HL-60 (cell line): ENCODE data around the gene ZNF346.

Source experiments
- DNase-seq, 2 experiments: peaks; one replicate each; pipeline ENCODE4 v3.0.0-alpha.2; 2010 to 2020; ENCODE audit warnings: low read depth in 1 of 2, low spot score in 1 of 2
- H3K27ac ChIP-seq: fragments of 250-450 bp; sonication (Bioruptor Pico); replicated peaks from 2 replicates; pipeline ENCODE4 v1.5.1; 2020; ENCODE audit warnings: mild to moderate bottlenecking, moderate library complexity
- H3K27me3 ChIP-seq: fragments of 250-450 bp; sonication (Bioruptor Pico); 2 replicates; pipeline ENCODE4 v1.5.1; 2021; ENCODE audit warnings: mild to moderate bottlenecking, moderate library complexity; ENCODE audit not compliant: insufficient read depth, poor library complexity, severe bottlenecking
- H3K4me3 ChIP-seq: replicated peaks from 2 replicates; pipeline ENCODE4 v1.5.1; 2011; ENCODE audit warnings: mild to moderate bottlenecking, control low read depth, low read length; ENCODE audit not compliant: insufficient read depth
- GABPA ChIP-seq: IDR thresholded peaks from 2 replicates; pipeline ENCODE4 v1.6.1; 2012; ENCODE audit warnings: low read depth
- POLR2AphosphoS5 ChIP-seq: IDR thresholded peaks from 2 replicates; pipeline ENCODE4 v1.6.1; 2012; ENCODE audit warnings: low read depth
- SPI1 ChIP-seq: IDR thresholded peaks from 2 replicates; pipeline ENCODE4 v1.6.1; 2012; ENCODE audit warnings: low read depth, mild to moderate bottlenecking, borderline replicate concordance
- TF ChIP-seq, protein P1 (sequence below): IDR thresholded peaks from one replicate; pipeline ENCODE4 v1.5.1; 2011; ENCODE audit warnings: low read length, control low read depth, inconsistent platforms; ENCODE audit not compliant: insufficient read depth
- TF ChIP-seq, protein P2 (sequence below): IDR thresholded peaks from 2 replicates; pipeline ENCODE4 v1.6.1; 2012; ENCODE audit warnings: low read depth; ENCODE audit not compliant: insufficient replicate concordance

ZNF346 gene

DNA sequence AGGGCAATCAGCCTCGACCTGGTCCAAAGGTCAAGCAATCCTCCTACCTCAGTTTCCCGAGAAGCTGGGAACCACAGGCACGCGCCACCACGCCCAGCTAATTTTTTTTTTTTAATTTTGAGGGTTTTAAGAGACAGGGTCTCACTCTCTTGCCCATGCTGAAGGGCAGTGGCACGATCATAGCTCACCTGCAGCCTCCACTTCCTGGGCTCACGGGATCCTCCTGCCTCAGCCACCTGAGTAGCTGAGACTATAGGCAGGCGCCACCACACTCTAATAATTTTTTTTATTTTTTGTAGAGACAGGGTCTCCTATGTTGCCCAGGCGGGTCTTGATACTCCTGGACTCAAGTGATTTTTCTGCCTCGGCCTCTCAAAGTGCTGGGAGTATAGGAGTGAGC, 17.5 kb upstream of the ZNF346 start:
- Histone ChIP-seq H3K27me3 (no peaks in the 10 kb centered on the region), H3K27ac (peak overlapping the region; percentile 95; the same call in 1 of the 2 replicates), H3K4me3 (peak overlapping the region; percentile 89)
- no peak for DNase-seq
- TF ChIP-seq, protein P1, sequence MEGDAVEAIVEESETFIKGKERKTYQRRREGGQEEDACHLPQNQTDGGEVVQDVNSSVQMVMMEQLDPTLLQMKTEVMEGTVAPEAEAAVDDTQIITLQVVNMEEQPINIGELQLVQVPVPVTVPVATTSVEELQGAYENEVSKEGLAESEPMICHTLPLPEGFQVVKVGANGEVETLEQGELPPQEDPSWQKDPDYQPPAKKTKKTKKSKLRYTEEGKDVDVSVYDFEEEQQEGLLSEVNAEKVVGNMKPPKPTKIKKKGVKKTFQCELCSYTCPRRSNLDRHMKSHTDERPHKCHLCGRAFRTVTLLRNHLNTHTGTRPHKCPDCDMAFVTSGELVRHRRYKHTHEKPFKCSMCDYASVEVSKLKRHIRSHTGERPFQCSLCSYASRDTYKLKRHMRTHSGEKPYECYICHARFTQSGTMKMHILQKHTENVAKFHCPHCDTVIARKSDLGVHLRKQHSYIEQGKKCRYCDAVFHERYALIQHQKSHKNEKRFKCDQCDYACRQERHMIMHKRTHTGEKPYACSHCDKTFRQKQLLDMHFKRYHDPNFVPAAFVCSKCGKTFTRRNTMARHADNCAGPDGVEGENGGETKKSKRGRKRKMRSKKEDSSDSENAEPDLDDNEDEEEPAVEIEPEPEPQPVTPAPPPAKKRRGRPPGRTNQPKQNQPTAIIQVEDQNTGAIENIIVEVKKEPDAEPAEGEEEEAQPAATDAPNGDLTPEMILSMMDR: no peak
- TF ChIP-seq POLR2AphosphoS5 (no peak), SPI1 (no peak), GABPA (no peak)
- TF ChIP-seq, protein P2, sequence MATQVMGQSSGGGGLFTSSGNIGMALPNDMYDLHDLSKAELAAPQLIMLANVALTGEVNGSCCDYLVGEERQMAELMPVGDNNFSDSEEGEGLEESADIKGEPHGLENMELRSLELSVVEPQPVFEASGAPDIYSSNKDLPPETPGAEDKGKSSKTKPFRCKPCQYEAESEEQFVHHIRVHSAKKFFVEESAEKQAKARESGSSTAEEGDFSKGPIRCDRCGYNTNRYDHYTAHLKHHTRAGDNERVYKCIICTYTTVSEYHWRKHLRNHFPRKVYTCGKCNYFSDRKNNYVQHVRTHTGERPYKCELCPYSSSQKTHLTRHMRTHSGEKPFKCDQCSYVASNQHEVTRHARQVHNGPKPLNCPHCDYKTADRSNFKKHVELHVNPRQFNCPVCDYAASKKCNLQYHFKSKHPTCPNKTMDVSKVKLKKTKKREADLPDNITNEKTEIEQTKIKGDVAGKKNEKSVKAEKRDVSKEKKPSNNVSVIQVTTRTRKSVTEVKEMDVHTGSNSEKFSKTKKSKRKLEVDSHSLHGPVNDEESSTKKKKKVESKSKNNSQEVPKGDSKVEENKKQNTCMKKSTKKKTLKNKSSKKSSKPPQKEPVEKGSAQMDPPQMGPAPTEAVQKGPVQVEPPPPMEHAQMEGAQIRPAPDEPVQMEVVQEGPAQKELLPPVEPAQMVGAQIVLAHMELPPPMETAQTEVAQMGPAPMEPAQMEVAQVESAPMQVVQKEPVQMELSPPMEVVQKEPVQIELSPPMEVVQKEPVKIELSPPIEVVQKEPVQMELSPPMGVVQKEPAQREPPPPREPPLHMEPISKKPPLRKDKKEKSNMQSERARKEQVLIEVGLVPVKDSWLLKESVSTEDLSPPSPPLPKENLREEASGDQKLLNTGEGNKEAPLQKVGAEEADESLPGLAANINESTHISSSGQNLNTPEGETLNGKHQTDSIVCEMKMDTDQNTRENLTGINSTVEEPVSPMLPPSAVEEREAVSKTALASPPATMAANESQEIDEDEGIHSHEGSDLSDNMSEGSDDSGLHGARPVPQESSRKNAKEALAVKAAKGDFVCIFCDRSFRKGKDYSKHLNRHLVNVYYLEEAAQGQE: no peak

DNA sequence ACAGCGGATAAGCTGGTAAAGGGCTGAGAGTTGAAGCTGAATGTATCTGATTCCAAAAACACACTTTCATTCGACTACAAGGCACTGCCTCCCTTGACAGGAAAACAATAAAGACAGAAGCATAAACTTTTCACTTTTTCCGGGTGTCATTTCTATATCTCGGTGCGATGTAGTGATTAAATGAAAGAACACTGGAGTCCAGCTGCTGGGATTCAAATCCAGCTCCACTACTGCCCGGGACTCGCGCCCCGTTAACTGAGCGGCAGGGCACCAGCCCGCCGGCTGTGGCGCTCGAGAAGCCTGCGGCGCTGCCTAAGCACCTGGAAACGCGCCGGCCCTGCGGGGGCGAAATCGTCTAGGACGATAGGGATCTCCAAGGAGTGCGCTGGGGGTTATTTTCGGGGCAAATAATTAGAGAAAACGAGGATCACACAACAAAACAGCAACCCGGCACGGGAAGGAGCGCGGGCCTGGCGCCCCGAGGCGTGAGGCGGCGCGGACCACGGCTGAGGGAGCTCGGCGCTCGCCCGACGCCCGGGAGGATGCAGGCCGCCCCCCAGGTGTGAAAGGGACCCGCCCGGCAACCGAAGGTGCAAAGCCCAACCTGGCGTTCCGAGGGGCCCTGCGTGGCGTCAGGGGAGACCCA, 16.8 kb upstream of the ZNF346 start:
- peak overlapping the region; percentile 95 for H3K27ac ChIP-seq
- DNase-seq: peak; percentile 52 to 69
- H3K4me3 ChIP-seq: peak overlapping the region; percentile 89
- TF ChIP-seq, protein P2: no peak
- TF ChIP-seq, protein P1: peak; percentile 37
- TF ChIP-seq GABPA (0 out of 2 replicates have a peak, but pooled peaks have one; percentile 14), POLR2AphosphoS5 (no peak), SPI1 (no peak)
- H3K27me3 ChIP-seq: no peaks in the 10 kb centered on the region

DNA sequence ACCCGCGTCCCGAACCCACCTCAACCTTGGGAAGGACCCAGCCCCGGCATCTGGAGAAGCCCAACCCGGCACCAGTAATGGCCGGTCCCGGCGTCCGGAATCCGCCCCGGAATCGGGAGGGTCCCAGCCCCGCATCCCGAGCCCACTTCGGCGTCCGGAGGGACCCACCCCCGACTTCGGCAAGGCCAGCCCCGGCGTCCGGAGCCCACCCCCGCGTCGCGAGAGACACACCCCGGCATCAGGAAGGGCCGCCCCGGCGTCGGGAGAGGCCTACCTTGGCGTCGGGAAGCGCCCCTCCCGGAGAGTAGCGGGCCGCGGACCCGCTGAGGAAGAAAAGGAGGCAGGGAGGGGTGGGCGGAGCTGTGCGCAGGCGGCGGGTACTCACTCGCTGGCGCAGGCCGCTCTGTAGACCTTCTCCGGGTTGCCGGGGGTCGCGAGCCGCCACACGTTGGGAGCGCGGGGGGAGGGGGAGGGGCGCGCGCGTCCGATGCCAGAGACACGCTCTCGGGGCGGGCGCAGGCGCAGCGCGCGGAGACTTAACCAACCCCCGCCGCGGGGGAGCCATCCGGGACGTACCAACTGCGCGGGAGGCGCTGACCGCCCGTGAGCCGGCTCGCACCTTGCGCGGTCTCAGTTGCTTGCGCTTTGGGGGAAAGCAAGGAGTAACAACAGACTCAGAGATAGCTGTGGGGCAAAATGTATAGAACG, 16.1 kb upstream of the ZNF346 start, which contains the start of gene UIMC1:
TSS of gene UIMC1 (minus strand) at position 515 of the 708 bp plus-strand sequence. CDS start 24,164 bp downstream, outside the sequence.
- Histone ChIP-seq H3K27me3 (no peaks in the 10 kb centered on the region), H3K27ac (peak within 1 kb of the TSS; percentile 95), H3K4me3 (peak within 1 kb of the TSS; percentile 89)
- DNase-seq: peak; percentile 79 to 91
- TF ChIP-seq POLR2AphosphoS5: peak; percentile 41
- TF ChIP-seq, protein P1: no peak
